SH-SY5Y (cell line): ENCODE data around the gene BTBD18.

ENCODE experiments used
- GATA2 ChIP-seq: IDR thresholded peaks from 2 replicates; pipeline ENCODE4 v1.6.1; 2011; ENCODE audit warnings: mild to moderate bottlenecking, low read depth, low read length
- GATA3 ChIP-seq: IDR thresholded peaks from 2 replicates; pipeline ENCODE4 v1.6.1; 2011; ENCODE audit warnings: low read depth, mild to moderate bottlenecking, low read length, moderate library complexity

DNA sequence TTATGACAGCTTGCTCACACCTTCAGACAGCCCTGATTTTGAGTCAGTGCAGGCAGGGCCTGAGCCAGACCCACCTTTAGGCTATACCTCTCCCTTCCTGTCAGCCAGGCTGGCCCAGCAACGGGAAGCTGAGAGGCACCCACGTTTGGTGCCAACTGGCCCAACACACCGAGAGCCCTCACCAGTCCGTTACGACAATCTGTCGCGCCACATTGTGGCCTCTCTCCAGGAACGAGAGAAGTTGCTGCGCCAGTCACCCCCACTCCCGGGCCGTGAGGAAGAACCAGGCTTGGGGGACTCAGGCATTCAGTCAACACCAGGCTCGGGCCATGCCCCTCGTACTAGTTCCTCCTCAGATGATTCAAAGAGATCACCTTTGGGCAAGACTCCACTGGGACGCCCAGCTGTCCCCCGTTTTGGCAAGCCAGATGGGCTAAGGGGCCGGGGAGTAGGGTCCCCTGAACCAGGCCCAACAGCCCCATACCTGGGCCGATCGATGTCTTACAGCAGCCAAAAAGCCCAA, 52.7 kb downstream of the BTBD18 start:
- TF ChIP-seq GATA2 (no peak), GATA3 (no peak)
